K562 (cell line): ENCODE measurements around the gene KNOP1.

Source experiments
- ARNT ChIP-seq, 2 experiments: fragments of 450-650 bp; IDR thresholded peaks; 2 replicates each; pipeline ENCODE4 v1.6.1; 2016; ENCODE audit warnings: mild to moderate bottlenecking in 1 of 2
- L3MBTL2 ChIP-seq: fragments of 450-650 bp; IDR thresholded peaks from 2 replicates; pipeline ENCODE4 v1.6.1; 2016; ENCODE audit warnings: mild to moderate bottlenecking, moderate library complexity
- MAFG ChIP-seq: fragments of 450-650 bp; conservative IDR thresholded peaks from 2 replicates; pipeline ENCODE4 v1.6.1; 2016; ENCODE audit warnings: missing genetic modification characterization, missing compliant biosample characterization
- MYBL2 ChIP-seq, 2 experiments: fragments of 450-650 bp in 1 of 2; sonication (generic) in 1 of 2; formaldehyde crosslinking in 1 of 2; IDR thresholded peaks; 2 replicates each; pipeline versions ENCODE4 v1.6.1 to v1.8.1; 2017 to 2022; ENCODE audit warnings: borderline replicate concordance in 1 of 2, inconsistent platforms in 1 of 2, low read depth in 1 of 2, mild to moderate bottlenecking in 1 of 2, missing genetic modification reagents in 1 of 2, moderate library complexity in 1 of 2
- NRF1 ChIP-seq, 2 experiments: fragments of 450-650 bp; IDR thresholded peaks in 1 of 2; conservative IDR thresholded peaks in 1 of 2; 2 replicates each; pipeline ENCODE4 v1.6.1; 2014; ENCODE audit warnings: mild to moderate bottlenecking in 2 of 2
- POLR2A ChIP-seq: fragments of 450-650 bp; conservative IDR thresholded peaks from 2 replicates; pipeline ENCODE4 v1.6.1; 2016
- POLR2AphosphoS5 ChIP-seq: IDR thresholded peaks from 2 replicates; pipeline ENCODE4 v1.6.1; 2011; ENCODE audit warnings: mild to moderate bottlenecking, low read depth, low read length, moderate library complexity; ENCODE audit not compliant: control insufficient read depth, insufficient read depth
- TF ChIP-seq, protein P1 (sequence below): fragments of 200-400 bp; formaldehyde crosslinking; IDR thresholded peaks from 2 replicates; pipeline ENCODE4 v1.6.1; 2017; ENCODE audit warnings: mild to moderate bottlenecking, low read depth, low read length, moderate library complexity

DNA sequence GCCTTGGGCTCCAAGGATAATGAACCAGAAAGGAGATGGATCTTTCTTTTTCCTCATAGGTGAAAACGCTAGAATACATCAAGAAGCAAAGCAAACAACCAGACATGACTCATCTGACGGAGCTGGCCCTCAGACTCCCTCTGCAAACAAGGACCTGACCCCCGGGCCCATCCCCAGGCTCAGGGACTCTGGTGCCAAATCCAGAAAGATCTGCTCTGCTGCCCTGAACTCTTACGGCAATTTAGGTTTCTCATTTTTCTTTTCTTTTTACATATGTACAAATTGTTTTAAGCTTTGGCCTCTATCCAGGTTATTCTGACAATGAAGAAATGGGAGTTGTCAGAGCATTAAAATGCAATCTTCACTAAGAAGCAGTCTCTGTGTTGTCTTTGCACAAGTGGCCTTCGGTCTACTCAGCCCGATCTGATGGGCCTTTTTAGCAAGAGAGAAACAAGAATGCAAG lies 17.7 kb downstream of the KNOP1 start:
- TF ChIP-seq, protein P1, sequence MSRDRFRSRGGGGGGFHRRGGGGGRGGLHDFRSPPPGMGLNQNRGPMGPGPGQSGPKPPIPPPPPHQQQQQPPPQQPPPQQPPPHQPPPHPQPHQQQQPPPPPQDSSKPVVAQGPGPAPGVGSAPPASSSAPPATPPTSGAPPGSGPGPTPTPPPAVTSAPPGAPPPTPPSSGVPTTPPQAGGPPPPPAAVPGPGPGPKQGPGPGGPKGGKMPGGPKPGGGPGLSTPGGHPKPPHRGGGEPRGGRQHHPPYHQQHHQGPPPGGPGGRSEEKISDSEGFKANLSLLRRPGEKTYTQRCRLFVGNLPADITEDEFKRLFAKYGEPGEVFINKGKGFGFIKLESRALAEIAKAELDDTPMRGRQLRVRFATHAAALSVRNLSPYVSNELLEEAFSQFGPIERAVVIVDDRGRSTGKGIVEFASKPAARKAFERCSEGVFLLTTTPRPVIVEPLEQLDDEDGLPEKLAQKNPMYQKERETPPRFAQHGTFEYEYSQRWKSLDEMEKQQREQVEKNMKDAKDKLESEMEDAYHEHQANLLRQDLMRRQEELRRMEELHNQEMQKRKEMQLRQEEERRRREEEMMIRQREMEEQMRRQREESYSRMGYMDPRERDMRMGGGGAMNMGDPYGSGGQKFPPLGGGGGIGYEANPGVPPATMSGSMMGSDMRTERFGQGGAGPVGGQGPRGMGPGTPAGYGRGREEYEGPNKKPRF, result no peak
- no peak for TF ChIP-seq NRF1 (conservative IDR thresholded peaks at IDR 0.05 in 1 of 2, IDR thresholded peaks at IDR 0.05 in 1 of 2)
- no peak for TF ChIP-seq POLR2A
- no peak for TF ChIP-seq ARNT (IDR thresholded peaks at IDR 0.05)
- no peak for TF ChIP-seq POLR2AphosphoS5
- TF ChIP-seq MAFG, result no peak
- TF ChIP-seq L3MBTL2, result no peak
- TF ChIP-seq MYBL2 (IDR thresholded peaks at IDR 0.05; ENCODE audit: low read depth), result no peak
- TF ChIP-seq MYBL2 (CRISPR knock-in tag; IDR thresholded peaks at IDR 0.05; ENCODE audit: borderline replicate concordance), result no peak
